ENCODE results near the gene HBM.
A peak's percentile ranks its signal among the peaks of the same experiment; 100 is the strongest.

Gene HBM

DNA sequence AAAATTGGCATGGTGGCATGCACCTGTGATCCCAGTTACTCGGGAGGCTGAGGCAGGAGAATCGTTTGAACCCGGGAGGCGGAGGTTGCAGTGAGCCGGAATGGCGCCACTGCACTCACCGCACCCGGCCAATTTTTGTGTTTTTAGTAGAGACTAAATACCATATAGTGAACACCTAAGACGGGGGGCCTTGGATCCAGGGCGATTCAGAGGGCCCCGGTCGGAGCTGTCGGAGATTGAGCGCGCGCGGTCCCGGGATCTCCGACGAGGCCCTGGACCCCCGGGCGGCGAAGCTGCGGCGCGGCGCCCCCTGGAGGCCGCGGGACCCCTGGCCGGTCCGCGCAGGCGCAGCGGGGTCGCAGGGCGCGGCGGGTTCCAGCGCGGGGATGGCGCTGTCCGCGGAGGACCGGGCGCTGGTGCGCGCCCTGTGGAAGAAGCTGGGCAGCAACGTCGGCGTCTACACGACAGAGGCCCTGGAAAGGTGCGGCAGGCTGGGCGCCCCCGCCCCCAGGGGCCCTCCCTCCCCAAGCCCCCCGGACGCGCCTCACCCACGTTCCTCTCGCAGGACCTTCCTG is 14.4 kb downstream of the HBM start, which contains the start of gene HBQ1:
Gene HBQ1 (plus strand): TSS at position 359 of the 575 bp plus-strand sequence. CDS start 28 bp downstream, at position 387.
- DNase-seq (ENCODE audit: extremely low read depth, low read depth), result no peak
- TF ChIP-seq, protein P1, sequence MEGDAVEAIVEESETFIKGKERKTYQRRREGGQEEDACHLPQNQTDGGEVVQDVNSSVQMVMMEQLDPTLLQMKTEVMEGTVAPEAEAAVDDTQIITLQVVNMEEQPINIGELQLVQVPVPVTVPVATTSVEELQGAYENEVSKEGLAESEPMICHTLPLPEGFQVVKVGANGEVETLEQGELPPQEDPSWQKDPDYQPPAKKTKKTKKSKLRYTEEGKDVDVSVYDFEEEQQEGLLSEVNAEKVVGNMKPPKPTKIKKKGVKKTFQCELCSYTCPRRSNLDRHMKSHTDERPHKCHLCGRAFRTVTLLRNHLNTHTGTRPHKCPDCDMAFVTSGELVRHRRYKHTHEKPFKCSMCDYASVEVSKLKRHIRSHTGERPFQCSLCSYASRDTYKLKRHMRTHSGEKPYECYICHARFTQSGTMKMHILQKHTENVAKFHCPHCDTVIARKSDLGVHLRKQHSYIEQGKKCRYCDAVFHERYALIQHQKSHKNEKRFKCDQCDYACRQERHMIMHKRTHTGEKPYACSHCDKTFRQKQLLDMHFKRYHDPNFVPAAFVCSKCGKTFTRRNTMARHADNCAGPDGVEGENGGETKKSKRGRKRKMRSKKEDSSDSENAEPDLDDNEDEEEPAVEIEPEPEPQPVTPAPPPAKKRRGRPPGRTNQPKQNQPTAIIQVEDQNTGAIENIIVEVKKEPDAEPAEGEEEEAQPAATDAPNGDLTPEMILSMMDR (IDR thresholded peaks at IDR 0.05; ENCODE audit: low read depth, low read length), result no peak; the same call in 1 of the 2 replicates

DNA sequence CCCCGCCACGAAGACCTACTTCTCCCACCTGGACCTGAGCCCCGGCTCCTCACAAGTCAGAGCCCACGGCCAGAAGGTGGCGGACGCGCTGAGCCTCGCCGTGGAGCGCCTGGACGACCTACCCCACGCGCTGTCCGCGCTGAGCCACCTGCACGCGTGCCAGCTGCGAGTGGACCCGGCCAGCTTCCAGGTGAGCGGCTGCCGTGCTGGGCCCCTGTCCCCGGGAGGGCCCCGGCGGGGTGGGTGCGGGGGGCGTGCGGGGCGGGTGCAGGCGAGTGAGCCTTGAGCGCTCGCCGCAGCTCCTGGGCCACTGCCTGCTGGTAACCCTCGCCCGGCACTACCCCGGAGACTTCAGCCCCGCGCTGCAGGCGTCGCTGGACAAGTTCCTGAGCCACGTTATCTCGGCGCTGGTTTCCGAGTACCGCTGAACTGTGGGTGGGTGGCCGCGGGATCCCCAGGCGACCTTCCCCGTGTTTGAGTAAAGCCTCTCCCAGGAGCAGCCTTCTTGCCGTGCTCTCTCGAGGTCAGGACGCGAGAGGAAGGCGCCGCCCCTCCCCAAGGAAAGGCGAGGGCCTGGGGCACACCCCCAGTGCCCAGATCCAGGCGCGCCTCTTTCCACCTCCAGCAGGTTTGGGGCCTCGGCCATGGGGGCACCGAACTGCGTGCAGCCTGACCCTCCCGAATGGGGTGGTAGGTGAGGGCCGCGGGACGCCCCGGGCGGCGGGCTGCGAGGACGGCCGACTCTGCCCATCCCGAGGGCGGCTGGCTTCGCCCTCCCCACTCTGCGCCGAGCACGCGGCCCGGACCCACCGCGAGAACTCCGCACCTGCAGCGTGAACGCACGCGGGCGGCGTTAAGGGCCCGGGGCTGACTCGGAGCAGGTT is 15.1 kb downstream of the HBM start:
- TF ChIP-seq, protein P1 (IDR thresholded peaks at IDR 0.05; ENCODE audit: low read depth, low read length), result no peak
- DNase-seq (ENCODE audit: extremely low read depth, low read depth), result no peak

DNA sequence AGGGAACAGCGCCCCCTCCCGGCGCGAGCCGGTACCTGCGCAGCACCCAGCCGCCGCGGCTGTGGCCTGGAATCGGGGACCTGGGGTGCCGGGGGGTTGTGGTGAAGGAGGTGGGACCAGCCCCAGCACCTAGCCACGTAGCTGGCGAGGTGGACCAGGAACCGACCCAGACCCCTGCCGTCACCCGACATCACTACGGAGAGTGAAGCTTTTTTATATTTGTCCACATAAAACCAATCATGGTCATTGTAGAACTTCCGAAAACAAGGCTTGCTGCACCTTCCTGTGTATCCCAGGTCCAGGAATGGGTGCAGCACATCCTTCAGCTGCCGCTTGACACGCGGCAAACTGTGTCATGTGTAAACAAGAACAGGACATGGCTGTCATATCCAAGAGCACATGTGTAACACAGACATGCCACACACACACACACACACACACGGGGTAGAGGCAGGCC is 15.8 kb downstream of the HBM start:
- no peak for DNase-seq (ENCODE audit: extremely low read depth, low read depth)
- TF ChIP-seq, protein P1 (IDR thresholded peaks at IDR 0.05; ENCODE audit: low read depth, low read length), result peak; percentile 84

DNA sequence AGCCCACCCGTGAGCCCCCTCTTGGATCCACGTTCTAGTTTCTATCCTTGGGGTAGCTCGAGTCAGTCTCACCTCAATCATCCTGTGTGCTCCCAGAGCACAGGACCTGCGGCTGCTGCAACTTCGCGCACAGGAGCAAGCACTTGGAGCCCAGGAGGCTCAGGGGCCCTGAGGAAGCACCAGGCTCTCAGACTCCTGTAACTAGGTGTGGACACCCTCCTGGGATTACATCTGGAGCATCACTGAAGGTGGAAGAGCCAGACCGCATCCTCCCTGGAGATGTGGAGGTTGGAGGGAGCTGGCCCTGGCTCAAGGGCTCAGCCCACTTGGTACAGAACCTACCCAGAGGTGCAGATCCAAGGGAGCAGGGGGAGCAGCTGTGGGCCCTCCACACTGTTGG is 17.2 kb downstream of the HBM start:
- no peak for DNase-seq (ENCODE audit: extremely low read depth, low read depth)
- TF ChIP-seq, protein P1 (IDR thresholded peaks at IDR 0.05; ENCODE audit: low read depth, low read length), result no peak

DNA sequence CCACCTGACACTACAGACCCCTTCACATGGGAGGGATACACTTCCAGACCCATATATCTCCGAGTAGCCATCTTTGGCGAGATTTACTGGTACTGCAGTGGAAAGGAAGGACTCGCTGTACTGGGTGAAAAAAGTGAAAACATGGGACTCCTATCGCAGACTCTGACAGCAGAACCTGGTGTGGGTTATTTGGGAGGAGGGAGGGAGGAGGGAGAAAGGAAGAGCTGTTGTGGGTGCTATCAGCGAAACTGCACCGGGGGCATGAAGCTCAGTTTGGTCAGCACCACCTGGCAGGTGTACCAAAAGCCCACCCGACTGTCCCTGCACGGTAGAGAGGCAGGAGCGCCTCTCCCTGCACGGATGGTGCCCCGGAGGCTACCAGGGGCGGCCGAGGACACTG is 19.4 kb downstream of the HBM start:
- no peak for DNase-seq (ENCODE audit: extremely low read depth, low read depth)
- TF ChIP-seq, protein P1 (IDR thresholded peaks at IDR 0.05; ENCODE audit: low read depth, low read length), result no peak

DNA sequence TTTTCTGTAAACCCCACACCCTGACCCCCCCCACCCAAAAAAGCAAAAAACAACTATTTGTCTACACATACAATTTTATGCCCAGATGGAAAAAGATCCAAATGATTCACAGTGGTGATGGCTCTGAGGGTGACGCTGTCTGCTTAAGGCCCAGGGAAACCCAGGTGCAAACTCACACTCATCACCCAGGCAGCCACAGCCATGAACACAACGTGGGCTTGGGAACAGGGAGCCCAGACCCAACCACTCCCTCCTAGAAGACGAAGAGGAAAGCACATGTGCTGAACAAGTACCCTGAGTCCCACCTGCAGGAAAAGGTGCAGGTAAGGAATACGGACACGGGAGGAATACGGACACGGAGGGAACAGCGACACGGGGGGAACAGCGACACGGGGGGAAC is 19.9 kb downstream of the HBM start:
- no peak for DNase-seq (ENCODE audit: extremely low read depth, low read depth)
- TF ChIP-seq, protein P1 (IDR thresholded peaks at IDR 0.05; ENCODE audit: low read depth, low read length), result no peak

DNA sequence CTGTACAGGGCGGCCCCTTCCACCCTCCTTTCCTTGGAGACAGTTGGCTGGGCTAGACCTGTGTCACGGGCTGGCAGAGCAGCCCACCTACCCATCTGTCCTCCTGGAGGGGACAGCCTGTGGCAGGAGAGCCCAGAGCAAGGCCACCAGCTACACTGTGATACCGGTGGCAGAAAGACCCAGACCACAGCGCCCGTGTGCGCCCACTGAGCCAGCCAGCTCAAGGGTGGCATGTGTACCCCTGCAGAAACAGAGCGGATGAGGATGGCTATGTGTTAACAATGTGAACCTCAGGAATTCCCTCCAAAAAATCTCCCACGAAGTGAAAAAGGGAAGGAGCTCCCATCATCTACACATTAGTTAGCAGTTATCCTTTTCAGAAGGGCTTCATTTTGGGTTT is 21.6 kb downstream of the HBM start:
- TF ChIP-seq, protein P1 (IDR thresholded peaks at IDR 0.05; ENCODE audit: low read depth, low read length), result no peak
- no peak for DNase-seq (ENCODE audit: extremely low read depth, low read depth)
